ENCODE results near the gene TOR2A. TPM values are rescaled to one million over a fixed set of nuclear protein-coding genes. Genes with fewer than 3 reads are reported as not detected.

TOR2A gene
- total RNA-seq, 1 experiment from 2014 or later, result 13.2 TPM

GRCh38 chr9:127753148-127753547, 18.1 kb upstream of the TOR2A start:
- no peaks in the 10 kb centered on the region for H3K79me2 ChIP-seq (ENCODE audit: insufficient read depth, low read length)
- H3K4me1 Mint-ChIP-seq, result peaks cover 3 to 6% of the 10 kb centered on the region in 2 experiments; a peak in 2 of 4 replicates
- H2BK15ac ChIP-seq (ENCODE audit: low read depth, low read length), result no peak overlapping the region
- H4K8ac ChIP-seq (replicated peaks; ENCODE audit: insufficient read length, low read depth, low read length), result no peak overlapping the region
- H2BK120ac ChIP-seq (ENCODE audit: low read depth, low read length, poor library complexity, severe bottlenecking), result no peak overlapping the region
- H3T11ph ChIP-seq (ENCODE audit: low read length), result no peak overlapping the region
- no peak overlapping the region for H3K18ac ChIP-seq (ENCODE audit: insufficient read length, low read depth, low read length)
- H3K27me3 ChIP-seq (ENCODE audit: insufficient read depth, low read length), result no peaks in the 10 kb centered on the region; the same call in 1 of the 2 replicates
- no peak overlapping the region for H2BK5ac ChIP-seq (ENCODE audit: insufficient read length, low read length)
- TF ChIP-seq CTCF (conservative IDR thresholded peaks at IDR 0.05), result no peak
- H4K91ac ChIP-seq (ENCODE audit: insufficient read length, low read depth, low read length), result no peak overlapping the region
- no peak for DNase-seq
- H3K56ac ChIP-seq (ENCODE audit: insufficient read length, low read depth, low read length), result no peak overlapping the region
- H2AFZ ChIP-seq (ENCODE audit: low read length), result no peak overlapping the region
- H2BK12ac ChIP-seq (ENCODE audit: insufficient read length, low read depth, low read length), result no peak overlapping the region
- H3K27ac Mint-ChIP-seq, result 0 out of 7 replicates have a peak overlapping the region, but pooled peaks of 1 of the 3 experiments have one; percentile 18
- no peaks in the 10 kb centered on the region for H4K20me1 ChIP-seq (ENCODE audit: control insufficient read depth, insufficient read depth, insufficient read length)
- WGBS (ENCODE audit: extremely low coverage, insufficient read length, low lambda C conversion rate), result no CpG with 5 or more reads among the region's 8 CpGs
- no peaks in the 10 kb centered on the region for H3K79me1 ChIP-seq (ENCODE audit: insufficient read depth, low read depth, low read length, poor library complexity, severe bottlenecking)
- no peak overlapping the region for H3K14ac ChIP-seq (ENCODE audit: insufficient read depth, low read length)
- peaks cover 48% of the 10 kb centered on the region for H3K27me3 Mint-ChIP-seq (ENCODE audit: low read depth)
- H3K9ac ChIP-seq (ENCODE audit: extremely low read depth, insufficient read length, low read length), result no peak overlapping the region
- no peaks in the 10 kb centered on the region for H3K9me3 Mint-ChIP-seq
- peaks cover 0 to 12% (median 0%) of the 10 kb centered on the region in 3 experiments; a peak in 2 of 7 replicates for H3K36me3 Mint-ChIP-seq (ENCODE audit: insufficient read depth in 1 of 3, low read depth in 3 of 3)
- no peak overlapping the region for H3K23ac ChIP-seq (ENCODE audit: insufficient read length, low read depth, low read length)
- no peak overlapping the region for H3K4me2 ChIP-seq (ENCODE audit: insufficient read depth, insufficient read length, low read length)
- no peak overlapping the region for H2AK5ac ChIP-seq (ENCODE audit: insufficient read length, low read length)
- H2BK20ac ChIP-seq (ENCODE audit: low read depth, low read length, poor library complexity, severe bottlenecking), result no peak overlapping the region
- no peaks in the 10 kb centered on the region for H3K9me3 ChIP-seq (ENCODE audit: control insufficient read depth, low read depth, low read length)
- H3K23me2 ChIP-seq (ENCODE audit: insufficient read length, low read depth, low read length, poor library complexity, severe bottlenecking), result peaks cover 6% of the 10 kb centered on the region
- H3K27ac ChIP-seq (ENCODE audit: insufficient read length, low read depth, low read length), result no peak overlapping the region
- no peak overlapping the region for H3K4ac ChIP-seq (ENCODE audit: low read depth, low read length)
- peak overlapping the region in 1 of 2 experiments; percentile 40; a peak in 1 of 5 replicates for H3K4me3 Mint-ChIP-seq
- H3K4me1 ChIP-seq (ENCODE audit: insufficient read depth, low read length), result peaks cover 3% of the 10 kb centered on the region; the same call in 1 of the 2 replicates
- no peak overlapping the region for H4K5ac ChIP-seq (ENCODE audit: insufficient read length, low read depth, low read length)
